HG03558 (cell line): Measurements from ENCODE around the gene S100A6.

Source experiments
- ATAC-seq: cut with Tn5 transposase; IDR thresholded peaks from one replicate; pipeline ENCODE4 v1.9.1; 2021; ENCODE audit warnings: moderate number of reproducible peaks; ENCODE audit not compliant: unreplicated experiment; ENCODE audit errors: extremely low read depth

Gene S100A6

GRCh38 chr1:153509036-153509435 is 26.8 kb downstream of the S100A6 start:
- ATAC-seq = no peak

- no peak for ATAC-seq
Observed at GRCh38 chr1:153507926-153508583, 27.7 kb downstream of the S100A6 start.

- ATAC-seq = no peak
Observed at GRCh38 chr1:153506831-153507413, 28.9 kb downstream of the S100A6 start.

GRCh38 chr1:153506386-153506785 is 29.4 kb downstream of the S100A6 start:
- no peak for ATAC-seq

- no peak for ATAC-seq
Observed at GRCh38 chr1:153505576-153505975, 30.2 kb downstream of the S100A6 start.

- no peak for ATAC-seq
Observed at GRCh38 chr1:153503766-153504165, 32.0 kb downstream of the S100A6 start.

GRCh38 chr1:153498746-153499145 is 37.0 kb downstream of the S100A6 start:
- ATAC-seq = no peak

- ATAC-seq = no peak
Observed at GRCh38 chr1:153495536-153495935, 40.3 kb downstream of the S100A6 start.

GRCh38 chr1:153494976-153495535 is 40.7 kb downstream of the S100A6 start:
- ATAC-seq = no peak

- ATAC-seq = no peak
Observed at GRCh38 chr1:153493343-153493960, 42.3 kb downstream of the S100A6 start.

GRCh38 chr1:153490272-153491051 is 45.3 kb downstream of the S100A6 start:
- no peak for ATAC-seq

- ATAC-seq = no peak
Observed at GRCh38 chr1:153488731-153489130, 47.1 kb downstream of the S100A6 start.

- no peak for ATAC-seq
Observed at GRCh38 chr1:153487707-153488106, 48.1 kb downstream of the S100A6 start.

GRCh38 chr1:153485863-153486262 is 49.9 kb downstream of the S100A6 start:
- no peak for ATAC-seq
